ENCODE results near the gene MEPE. TPM values are rescaled to one million over a fixed set of nuclear protein-coding genes. Genes with fewer than 3 reads are reported as not detected.

The MEPE gene
- polyA plus RNA-seq, 1 donor from 2014 or later: not detected

- H3K27ac ChIP-seq (ENCODE audit: low read length): no peak overlapping the region
- no peaks in the 10 kb centered on the region for H3F3A ChIP-seq (ENCODE audit: insufficient read depth, low read length, poor library complexity, severe bottlenecking)
- no peaks in the 10 kb centered on the region for H3K9me2 ChIP-seq (ENCODE audit: insufficient read depth, low read length)
- H3K9me3 ChIP-seq (ENCODE audit: low read length): no peaks in the 10 kb centered on the region
- H3K4me3 ChIP-seq (ENCODE audit: low read length): no peak overlapping the region
- H2AFZ ChIP-seq (ENCODE audit: low read depth, low read length): no peak overlapping the region
- H3K79me2 ChIP-seq (replicated peaks; ENCODE audit: insufficient read depth, low read length): no peaks in the 10 kb centered on the region
- no peak overlapping the region for H3K9ac ChIP-seq (ENCODE audit: low read length)
- H3K27me3 ChIP-seq (ENCODE audit: insufficient read depth, low read depth, low read length): no peaks in the 10 kb centered on the region
- no peak for TF ChIP-seq REST (IDR thresholded peaks at IDR 0.05; ENCODE audit: borderline replicate concordance)
- TF ChIP-seq POLR2AphosphoS5 (IDR thresholded peaks at IDR 0.05): no peak
- no peak for TF ChIP-seq EZH2 (IDR thresholded peaks at IDR 0.05; ENCODE audit: borderline replicate concordance, insufficient read depth, low read length, poor library complexity, severe bottlenecking)
- TF ChIP-seq SMC3 (conservative IDR thresholded peaks at IDR 0.05; ENCODE audit: poor library complexity): no peak
- no peak for TF ChIP-seq CTCF (IDR thresholded peaks at IDR 0.05; ENCODE audit: poor library complexity, severe bottlenecking)
- no peaks in the 10 kb centered on the region for H3K36me3 ChIP-seq (ENCODE audit: insufficient read depth, low read length)
- no peaks in the 10 kb centered on the region for H4K20me1 ChIP-seq (ENCODE audit: insufficient read depth)
- H3K4me2 ChIP-seq (ENCODE audit: low read length): no peak overlapping the region
These were observed 20.8 kb upstream of the MEPE start for GRCh38 chr4:87811977-87812376.

- no peaks in the 10 kb centered on the region for H4K20me1 ChIP-seq (ENCODE audit: insufficient read depth)
- no peaks in the 10 kb centered on the region for H3K27me3 ChIP-seq (ENCODE audit: insufficient read depth, low read depth, low read length)
- no peak overlapping the region for H3K9ac ChIP-seq (ENCODE audit: low read length)
- H3K4me3 ChIP-seq (ENCODE audit: low read length): no peak overlapping the region
- H3K79me2 ChIP-seq (replicated peaks; ENCODE audit: insufficient read depth, low read length): no peaks in the 10 kb centered on the region
- H3K36me3 ChIP-seq (ENCODE audit: insufficient read depth, low read length): no peaks in the 10 kb centered on the region
- no peak overlapping the region for H3K27ac ChIP-seq (ENCODE audit: low read length)
- TF ChIP-seq REST (IDR thresholded peaks at IDR 0.05; ENCODE audit: borderline replicate concordance) (no peak), EP300 (conservative IDR thresholded peaks at IDR 0.05; ENCODE audit: poor library complexity, severe bottlenecking) (no peak), CTCF (IDR thresholded peaks at IDR 0.05; ENCODE audit: poor library complexity, severe bottlenecking) (no peak), MXI1 (conservative IDR thresholded peaks at IDR 0.05; ENCODE audit: poor library complexity, severe bottlenecking) (no peak), TAF1 (IDR thresholded peaks at IDR 0.05; ENCODE audit: low read depth) (no peak), EZH2 (IDR thresholded peaks at IDR 0.05; ENCODE audit: borderline replicate concordance, insufficient read depth, low read length, poor library complexity, severe bottlenecking) (no peak), SMC3 (conservative IDR thresholded peaks at IDR 0.05; ENCODE audit: poor library complexity) (no peak), POLR2AphosphoS5 (IDR thresholded peaks at IDR 0.05) (no peak), RAD21 (conservative IDR thresholded peaks at IDR 0.05) (no peak)
- no peaks in the 10 kb centered on the region for H3K9me2 ChIP-seq (ENCODE audit: insufficient read depth, low read length)
- H2AFZ ChIP-seq (ENCODE audit: low read depth, low read length): no peak overlapping the region
- H3K4me2 ChIP-seq (ENCODE audit: low read length): no peak overlapping the region
- no peaks in the 10 kb centered on the region for H3F3A ChIP-seq (ENCODE audit: insufficient read depth, low read length, poor library complexity, severe bottlenecking)
- H3K9me3 ChIP-seq (ENCODE audit: low read length): no peaks in the 10 kb centered on the region
These were observed 13.4 kb upstream of the MEPE start for GRCh38 chr4:87819281-87819919.
